Stimulated activated naive CD4-positive, alpha-beta T cell treated with Interleukin-2 at 50 U/mL for 16 hours (primary cell): ENCODE data around the gene TMED4.
A peak's percentile ranks its signal among the peaks of the same experiment; 100 is the strongest.
"Not testable (repeated sequence)": the region's sequence is repeated elsewhere in the genome, so short reads cannot be mapped to it uniquely, and the experiment has no call there.

Source experiments
- DNase-seq: peaks from one replicate; lab custom pipeline; 2025; lab: John Stamatoyannopoulos, UW

TMED4 gene

DNA sequence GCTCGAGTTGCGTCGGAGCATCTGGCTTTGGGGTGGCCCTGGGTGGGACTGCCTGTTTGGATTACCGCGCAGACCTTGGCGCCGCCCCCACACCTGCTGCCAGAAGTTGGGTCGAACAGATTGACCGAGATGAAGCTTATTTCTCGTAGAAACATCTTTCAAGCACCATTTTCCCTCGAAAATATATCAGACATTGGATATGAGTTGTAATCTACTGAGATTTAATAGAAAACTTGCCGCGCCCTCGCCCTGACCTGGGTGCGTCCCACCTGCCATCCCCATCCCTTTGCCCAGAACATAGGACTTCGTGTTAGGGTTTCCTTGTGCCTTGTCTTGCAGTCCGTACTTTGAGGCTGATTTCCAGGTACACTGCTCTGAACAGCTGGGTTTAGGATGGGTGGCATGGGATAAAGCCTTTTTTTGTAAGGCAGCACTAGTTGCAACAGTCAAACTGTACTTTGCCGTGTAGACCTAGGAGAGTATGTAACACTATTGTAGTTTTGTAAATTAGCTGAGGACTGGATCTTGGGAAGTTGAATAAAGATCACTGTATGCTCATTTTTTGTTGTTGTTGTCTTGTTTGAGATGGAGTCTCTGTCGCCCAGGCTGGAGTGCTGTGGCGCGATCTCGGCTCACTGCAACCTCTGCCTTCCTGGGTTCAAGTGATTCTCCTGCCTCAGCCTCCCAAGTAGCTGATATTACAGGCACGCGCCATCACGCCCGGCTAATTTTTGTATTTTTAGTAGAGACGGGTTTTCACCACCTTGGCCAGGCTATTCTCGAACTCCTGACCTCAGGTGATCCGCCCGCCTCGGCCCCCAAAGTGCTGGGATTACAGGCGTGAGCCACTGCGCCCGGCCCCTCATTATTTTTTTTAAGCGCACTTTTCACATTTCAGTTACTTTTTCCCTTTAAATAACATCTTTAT lies 25.4 kb upstream of the TMED4 start:
- no peak for DNase-seq

DNA sequence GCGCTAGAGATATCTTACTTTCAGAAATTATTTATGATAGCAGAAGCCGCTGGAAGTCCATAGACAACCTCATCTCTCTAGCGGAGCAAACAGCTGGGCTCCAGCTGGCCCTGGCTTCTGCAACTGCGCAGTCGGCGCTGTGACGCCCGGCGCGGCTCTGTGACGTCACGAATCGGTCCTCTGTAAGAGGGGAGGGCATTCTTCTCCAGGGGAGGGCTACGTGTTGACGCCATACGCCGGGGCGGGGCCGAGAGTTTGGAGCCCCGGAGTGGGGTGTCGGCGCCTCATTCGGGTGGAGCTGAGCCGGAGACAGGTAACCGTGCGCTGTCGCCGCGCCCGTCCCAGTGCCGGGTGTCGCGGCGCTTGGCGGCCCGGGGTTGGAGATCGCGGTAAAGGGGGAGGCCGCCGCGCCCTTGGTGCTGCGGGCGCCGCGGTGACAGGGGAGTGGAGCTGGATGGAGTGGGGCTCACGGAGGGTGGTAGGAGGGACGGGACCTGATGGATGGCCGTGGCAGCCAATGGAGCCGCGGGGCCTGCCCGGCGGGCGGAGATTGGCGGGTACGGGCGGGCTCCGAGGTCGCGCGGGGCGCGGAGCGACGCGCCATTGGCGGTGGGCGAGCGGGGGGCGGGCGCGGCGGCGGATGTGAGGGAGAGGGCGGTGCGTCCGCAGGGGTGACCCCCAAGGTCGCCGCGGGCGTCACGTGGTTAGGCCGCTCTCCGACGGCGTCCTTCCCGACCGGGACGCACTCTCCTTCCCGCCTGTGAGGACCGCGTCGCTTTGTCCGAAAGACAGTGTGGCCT lies 24.5 kb upstream of the TMED4 start, which contains the start of gene OGDH:
TSS of gene OGDH (plus strand) at position 287 of the 800 bp plus-strand sequence. CDS start 17,717 bp downstream, outside the sequence.
- peak; percentile 98 for DNase-seq

DNA sequence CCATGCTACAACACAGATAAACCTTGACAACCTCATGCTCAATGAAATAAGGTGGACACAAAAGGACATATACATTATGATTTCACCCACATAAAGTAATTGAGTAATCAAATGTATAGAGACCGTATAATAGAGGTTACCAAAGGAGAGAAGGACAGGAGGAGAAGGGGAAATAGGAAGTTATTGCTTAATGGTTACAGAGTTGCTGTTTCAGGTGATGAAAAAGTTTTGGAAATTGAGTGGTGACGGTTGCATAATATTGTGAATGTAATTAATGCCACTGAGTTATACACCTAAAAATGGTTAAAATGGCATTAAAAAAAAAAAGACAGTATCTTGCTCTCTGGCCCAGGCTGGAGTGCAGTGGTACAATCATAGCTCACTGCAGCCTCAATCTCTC lies 22.9 kb upstream of the TMED4 start:
- no peak for DNase-seq

DNA sequence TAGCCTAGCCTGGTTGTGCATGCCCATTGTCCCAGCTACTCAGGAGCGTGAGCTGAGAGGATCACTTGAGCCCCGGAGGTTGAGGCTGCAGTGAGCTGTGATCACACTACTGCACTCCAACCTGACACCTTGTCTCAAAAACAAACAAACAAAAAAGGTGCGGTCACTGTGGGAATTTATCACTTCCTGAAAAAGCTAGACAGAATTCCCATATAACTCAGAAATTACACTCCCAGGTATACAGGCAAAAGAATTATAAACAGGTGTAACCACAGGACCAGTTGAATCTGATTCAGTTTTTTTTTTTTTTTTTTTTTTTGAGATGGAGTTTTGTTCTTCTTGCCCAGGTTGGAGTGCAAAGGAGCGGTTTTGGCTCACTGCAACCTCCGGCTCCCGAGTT lies 21.2 kb upstream of the TMED4 start:
- no peak for DNase-seq

DNA sequence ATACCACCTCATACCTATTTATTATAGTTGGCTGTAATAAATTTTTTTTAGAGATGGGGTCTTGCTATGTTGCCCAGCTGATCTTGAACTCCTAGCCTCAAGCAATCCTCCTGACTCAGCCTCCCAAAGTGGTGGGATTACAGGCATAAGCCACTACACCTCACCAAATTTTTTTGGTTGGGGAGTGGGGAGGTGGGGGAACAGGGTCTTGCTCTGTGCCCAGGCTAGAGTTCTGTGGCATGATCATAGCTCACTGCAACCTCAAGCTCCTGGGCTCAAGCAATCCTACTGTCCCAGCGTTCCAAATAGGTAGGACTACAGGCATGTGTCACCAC lies 20.5 kb upstream of the TMED4 start:
- no peak for DNase-seq

DNA sequence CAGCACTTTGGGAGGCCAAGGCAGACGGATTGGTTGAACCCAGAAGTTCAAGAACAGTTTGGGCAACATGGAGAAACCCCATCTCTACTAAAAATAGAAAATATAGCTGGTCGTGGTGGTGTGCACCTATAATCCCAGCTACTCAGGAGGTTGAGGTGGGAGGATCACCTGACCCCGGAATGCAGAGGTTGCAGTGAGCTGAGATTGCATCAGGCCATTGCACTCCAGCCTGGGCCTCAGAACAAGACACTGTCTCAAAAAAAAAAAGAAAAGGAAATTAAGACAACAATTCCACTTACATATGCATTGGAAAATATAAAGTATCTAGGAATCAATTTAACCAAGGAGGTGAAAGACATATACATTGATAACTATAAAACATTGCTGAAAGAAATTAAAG lies 17.2 kb upstream of the TMED4 start:
- DNase-seq, result no peak

DNA sequence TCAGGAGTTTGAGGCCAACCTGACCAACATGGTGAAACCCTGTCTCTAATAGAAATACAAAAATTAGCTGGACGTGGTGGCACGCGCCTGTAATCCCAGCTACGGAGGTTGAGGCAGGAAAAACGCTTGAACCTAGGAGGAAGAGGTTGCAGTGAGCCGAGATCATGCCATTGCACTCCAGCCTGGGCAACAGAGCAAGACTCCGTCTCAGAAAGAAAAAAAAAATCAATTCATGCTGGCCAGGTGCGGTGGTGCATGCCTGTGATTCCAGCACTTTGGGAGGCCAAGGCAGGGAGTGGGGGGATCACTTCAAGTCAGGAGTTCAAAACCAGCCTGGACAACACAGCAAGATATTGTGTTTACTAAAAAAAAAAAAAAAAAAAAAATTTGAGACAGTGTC lies 15.2 kb upstream of the TMED4 start:
- not testable (repeated sequence) for DNase-seq

DNA sequence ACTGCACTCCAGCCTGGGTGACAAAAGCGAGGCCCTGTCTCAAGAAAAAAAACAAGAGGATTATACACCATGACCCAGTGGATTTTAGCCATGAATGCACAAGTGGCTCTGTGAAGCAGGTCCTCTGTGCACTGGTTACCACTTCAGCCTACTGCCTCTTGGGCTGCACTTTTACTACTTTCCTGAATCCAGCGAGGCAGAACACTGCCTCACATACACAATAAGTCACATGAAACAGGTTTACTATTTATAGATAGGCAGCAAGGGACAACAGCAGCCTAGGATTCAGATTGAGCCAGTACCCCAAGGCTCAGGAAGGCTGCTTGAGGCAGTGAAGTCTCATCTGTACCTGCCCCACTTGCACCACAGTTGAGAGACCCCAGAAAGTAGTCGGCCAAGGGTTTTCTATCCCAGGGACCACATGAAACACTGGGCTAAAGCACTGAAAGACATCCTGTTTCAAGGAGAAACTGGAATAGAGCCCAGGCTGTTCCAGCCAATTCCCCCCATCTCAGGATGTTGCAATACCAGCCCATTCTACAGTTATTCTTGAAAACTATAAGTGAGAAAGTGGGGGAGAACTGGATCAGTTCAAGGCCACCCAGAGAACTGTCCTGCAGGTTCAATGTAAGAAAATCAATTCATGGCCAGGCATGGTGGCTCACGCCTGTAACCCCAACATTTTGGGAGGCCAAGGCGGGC lies 14.1 kb upstream of the TMED4 start:
- DNase-seq, result no peak

DNA sequence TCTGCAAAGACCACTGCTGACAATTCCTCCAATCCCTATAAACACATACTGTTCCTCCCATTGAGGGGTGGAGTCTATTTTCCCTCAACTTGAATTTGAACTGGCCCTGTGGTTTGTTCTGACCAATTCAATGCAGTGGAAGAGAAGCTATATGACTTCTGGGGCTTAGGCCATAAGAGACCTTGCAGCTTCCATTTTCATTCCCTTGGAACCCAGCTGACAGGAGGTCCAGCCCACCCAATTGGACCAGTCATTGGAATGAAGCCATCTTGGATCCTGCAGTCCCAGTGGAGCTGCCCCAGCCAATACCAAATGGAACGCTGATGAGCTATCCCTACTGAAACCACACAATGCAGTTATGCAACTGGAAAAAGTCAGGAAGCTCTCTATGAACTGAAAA lies 8.9 kb upstream of the TMED4 start:
- DNase-seq, result no peak

DNA sequence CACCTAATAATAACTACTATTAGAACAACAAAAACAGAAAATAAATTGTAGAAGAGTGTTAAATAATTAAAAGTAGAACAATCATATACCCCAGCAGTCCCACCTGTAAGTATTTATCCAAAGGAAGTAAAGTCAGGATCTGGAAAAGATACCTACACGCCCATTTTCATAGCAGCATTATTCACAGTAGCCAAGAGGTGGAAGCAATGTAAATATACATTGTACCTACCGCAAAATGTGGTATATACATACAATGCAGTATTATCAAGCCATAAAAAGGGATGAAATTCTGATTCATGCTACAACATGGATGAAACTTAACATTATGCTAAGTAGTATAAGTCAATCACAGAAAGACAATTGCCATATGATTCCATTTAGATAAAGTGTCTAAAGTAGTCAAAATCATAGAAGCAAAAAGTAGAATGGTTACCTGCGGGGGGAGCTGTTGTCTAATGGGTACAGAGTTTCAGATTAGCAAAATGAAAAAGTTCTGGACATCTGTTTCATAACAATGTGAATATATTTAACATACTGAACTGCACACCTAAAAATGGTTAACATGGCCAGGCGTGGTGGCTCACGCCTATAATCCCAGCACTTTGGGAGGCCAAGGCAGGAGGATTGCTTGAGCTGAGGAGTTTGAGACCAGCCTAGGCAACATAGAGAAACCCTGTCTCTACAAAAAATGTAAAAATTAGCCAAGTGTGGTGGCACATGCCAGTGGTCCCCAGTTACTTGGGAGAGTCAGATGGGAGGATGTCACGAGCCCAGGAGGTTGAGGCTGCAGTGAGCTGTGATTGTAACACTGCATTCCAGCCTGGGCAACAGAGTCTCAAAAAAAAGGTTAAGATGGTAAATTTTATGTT lies 6.0 kb upstream of the TMED4 start:
- peak; percentile 39 for DNase-seq

DNA sequence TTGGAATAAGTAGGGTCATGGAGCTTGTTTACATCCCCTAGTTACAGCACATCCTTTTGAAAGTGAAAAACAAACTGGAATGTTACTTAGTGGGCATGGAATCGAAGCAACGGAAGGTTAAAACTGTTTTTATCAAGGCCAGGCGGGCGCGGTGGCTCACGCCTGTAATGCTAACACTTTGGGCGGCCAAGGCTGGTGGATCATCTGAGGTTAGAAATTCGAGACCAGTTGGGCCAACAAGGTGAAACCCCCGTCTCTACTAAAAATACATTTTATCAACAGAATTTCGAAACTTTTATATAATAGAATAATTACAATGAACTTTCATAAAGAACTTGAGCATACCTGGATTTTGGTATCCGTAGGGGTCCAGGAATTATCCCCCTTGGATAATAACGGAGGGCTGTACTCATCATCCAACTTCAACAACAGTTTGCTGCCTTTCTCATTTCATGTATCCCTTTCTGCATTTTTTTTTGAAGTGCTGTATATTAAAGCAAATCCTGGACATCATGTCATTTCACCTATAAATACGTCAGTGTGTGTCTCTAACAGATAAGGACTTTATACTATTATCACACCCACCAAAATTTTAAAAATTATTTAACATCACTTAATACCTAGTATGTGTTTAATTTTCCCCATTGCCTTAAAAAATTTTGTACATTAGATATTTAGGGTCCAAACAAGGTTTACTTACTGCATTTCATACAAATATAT lies 1.3 kb upstream of the TMED4 start:
- no peak for DNase-seq

DNA sequence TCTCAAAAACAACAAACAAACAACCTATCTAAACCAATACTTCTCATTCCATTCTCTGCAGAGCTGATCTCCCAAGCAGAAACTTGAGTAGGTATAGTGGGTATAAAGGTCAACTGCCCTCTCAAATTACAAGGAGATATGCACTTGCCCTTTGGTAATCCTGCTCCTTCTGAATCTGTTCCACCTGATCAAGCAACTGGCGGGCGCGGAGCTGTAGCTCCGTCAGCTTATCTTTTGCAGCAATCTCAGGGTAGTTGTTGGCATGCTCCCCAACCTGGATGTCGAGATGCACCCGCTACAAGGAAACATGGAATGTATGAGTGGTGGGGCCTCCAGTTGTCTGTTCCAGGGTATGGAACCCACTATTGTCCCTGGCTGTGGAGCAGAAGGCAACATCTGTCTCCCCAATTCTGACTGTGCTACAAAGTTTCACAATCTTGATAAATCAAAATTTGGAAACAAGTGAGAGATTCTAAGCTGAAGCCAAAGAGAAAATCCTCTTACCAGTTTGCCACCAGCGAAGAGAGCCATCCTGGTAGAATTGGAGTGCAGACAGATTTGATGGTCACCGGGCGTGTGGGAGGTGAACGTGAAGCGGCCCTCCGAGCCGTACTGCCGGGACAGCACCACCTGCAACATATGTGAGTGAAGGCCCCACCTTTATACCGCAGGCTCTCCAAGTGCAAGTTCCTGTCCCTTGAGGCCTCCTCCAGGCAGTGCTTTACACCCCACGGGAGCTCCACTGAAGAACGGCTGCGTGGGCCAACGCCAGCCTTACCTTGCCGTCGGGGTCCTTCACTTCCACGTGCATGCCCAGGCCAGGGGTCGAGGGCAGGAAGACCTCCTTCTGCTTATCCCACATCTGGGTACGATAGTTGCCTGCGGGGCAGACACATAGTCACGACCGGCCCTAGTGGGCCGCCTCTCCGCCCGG lies 819 bp downstream of the TMED4 start:
- DNase-seq, result peak; percentile 30

DNA sequence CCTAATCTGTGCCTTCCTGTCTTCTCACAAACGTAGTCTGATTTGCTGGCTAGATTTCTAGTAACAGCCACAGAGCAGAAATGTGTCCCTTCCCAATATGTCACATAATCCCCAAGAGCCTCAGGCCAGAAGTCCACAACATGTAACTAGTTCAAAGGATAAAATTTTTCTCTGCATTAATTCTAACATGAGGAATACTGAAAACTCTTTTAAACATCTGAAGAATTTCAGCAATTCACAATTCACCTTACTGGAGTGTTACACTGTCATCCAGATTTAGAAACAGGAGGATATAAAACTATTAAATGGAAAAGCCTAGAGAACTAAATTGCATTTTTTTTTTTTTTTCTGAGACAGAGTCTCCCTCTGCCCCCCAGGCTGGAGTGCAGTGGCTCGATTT lies 5.8 kb downstream of the TMED4 start:
- no peak for DNase-seq

DNA sequence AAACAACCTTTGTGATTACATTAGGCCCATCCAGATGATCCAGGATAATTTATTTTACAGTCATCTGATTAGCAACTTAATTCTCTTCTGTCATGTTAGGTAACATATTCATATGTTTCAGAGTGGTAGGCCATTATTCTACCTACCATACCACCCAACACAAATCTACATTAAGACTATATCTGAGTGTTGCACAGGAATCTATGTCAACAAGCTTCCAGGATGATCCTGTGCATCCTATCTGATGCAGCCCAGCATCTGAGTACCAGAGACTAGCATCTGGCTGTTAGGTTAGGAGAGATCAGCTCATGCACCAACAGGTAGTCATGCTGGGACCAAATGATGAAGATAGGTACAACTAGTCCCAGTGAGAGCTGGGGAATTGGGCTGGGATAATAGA lies 7.0 kb downstream of the TMED4 start:
- no peak for DNase-seq

DNA sequence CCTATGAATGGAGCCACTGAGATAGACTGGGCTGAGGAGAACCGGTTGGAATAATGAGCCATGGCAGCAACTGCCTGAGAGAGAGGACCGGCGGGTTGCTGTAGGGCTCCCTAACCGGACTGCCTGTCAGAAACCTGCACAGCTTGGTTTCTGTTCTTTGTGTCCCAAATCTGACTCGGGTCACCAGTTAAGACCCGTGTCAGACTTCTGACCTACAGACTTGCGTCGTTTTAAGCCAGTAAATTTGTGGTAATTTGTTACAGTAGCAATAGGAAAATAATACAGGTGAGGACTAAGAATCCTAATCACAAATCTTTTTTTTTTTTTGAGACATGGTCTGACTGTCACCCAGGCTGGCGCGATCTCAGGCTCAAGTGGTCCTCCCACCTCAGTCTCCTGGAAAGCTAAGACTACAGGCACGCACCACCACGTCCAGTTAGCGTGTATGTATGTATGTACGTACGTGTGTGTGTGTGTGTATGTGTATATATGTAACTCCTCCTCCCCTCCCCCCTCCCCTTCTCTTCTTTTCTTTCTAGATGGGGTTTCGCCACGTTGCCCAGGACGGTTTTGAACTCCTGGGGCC lies 7.7 kb downstream of the TMED4 start:
- no peak for DNase-seq

DNA sequence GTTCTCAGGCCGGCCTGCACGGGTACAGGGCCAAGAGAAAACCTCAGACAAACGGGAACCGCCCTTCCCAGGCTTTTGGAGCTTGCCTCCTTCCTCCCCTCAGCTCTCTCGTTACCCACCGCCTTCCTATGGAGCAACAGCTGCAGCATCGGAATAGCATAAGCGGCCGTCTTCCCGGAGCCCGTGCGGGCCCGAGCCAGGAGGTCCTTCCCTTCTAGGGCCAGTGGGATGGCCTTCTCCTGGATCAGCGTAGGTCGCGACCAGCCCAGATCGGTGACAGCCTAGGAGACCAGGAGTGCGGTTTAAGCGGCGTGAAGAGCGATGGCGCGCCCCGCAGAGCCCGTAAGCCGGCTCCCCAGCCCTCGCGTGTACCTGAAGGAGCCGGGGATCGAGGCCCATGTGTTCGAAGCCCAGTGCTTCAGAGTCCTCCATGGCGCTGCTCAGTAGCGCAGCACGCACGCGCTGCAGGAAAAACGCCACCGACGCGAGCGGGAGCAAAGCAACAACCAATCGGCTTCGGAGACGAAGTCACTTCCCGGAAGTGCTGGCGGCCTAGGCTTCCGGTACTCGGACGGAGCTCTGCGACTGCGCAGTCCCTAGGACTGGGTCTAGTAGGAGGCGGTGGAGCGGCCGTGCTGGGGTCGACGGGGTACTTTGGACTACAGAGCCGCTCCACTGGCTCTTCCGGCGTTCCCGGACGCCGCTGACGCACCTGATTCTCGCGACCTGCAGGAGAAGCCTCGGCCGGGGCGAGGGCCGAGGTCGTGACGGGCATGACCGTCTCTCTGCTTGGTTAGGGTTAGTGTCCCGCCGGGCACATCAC lies 8.4 kb downstream of the TMED4 start, which contains the start of gene DDX56:
TSS of gene DDX56 (minus strand) at position 445 of the 823 bp plus-strand sequence. CDS start at position 432, 13 bp downstream.
- DNase-seq, result peak; percentile 89

DNA sequence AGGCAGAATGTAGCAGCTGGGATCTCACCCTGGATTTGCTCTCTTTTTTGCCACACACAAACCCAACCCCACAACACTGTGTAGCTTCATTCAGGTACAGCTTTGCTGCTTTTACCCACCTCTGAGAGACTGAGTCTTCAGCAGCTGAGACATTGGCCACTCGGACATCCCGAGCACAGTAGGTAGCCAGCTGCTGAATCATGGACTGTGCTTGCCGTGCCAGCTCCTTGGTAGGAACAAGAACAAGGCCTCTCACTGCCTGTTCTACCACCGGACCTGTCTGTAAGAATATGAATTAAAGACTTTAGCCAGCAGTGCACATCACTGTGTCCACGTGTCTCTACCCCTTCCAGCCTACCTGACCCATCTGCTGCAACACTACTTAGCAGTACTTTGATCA lies 9.3 kb downstream of the TMED4 start:
- DNase-seq, result no peak

DNA sequence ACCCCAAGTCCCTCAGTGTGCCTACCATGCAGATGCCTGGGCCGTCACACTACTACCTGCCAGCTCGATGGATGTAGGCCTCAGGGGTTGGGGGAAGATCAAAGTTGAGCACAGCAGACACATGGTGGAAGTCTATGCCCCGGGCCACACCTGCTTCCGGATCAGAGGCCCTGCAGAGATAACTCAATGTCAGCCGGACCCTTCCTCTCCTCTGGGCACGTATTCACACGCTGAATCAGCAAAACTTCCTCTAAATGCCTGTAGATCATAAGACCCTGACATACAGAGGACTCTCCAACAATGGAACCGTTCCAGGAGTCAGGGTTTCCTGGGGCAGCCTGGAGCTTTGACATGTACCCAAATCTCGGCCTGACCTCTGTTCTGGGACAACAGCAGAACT lies 12.1 kb downstream of the TMED4 start:
- DNase-seq, result no peak
